Subcutaneous abdominal adipose tissue (tissue), 5 donors: ENCODE data around the gene RIPPLY3.
"Not testable (repeated sequence)": the region's sequence is repeated elsewhere in the genome, so short reads cannot be mapped to it uniquely, and the experiment has no call there.

Experiments used
- H3K27ac ChIP-seq: one replicate; pipeline ENCODE4 v1.7.0; 2013; ENCODE audit warnings: low read depth, mild to moderate bottlenecking, inconsistent platforms, low read length, moderate library complexity
- H3K27me3 ChIP-seq, 5 donors: one replicate each; pipeline ENCODE4 v1.7.0; 2013; ENCODE audit warnings: low read length in 5 of 5, inconsistent platforms in 1 of 5; ENCODE audit not compliant: control insufficient read depth in 5 of 5, insufficient read depth in 4 of 5
- H3K36me3 ChIP-seq, 5 donors: one replicate each; pipeline ENCODE4 v1.7.0; 2013; ENCODE audit warnings: low read length in 5 of 5; ENCODE audit not compliant: control insufficient read depth in 5 of 5, insufficient read depth in 5 of 5
- H3K4me1 ChIP-seq, 5 donors: one replicate each; pipeline ENCODE4 v1.7.0; 2013; ENCODE audit warnings: low read length in 5 of 5, mild to moderate bottlenecking in 3 of 5, moderate library complexity in 1 of 5; ENCODE audit not compliant: control insufficient read depth in 5 of 5, insufficient read depth in 5 of 5
- H3K4me3 ChIP-seq, 5 donors: one replicate each; pipeline ENCODE4 v1.7.0; 2013; ENCODE audit warnings: low read length in 5 of 5, low read depth in 1 of 5
- H3K9ac ChIP-seq, 5 donors: one replicate each; pipeline ENCODE4 v1.7.0; 2013; ENCODE audit warnings: low read length in 5 of 5, mild to moderate bottlenecking in 4 of 5, moderate library complexity in 3 of 5
- H3K9me3 ChIP-seq, 5 donors: one replicate each; pipeline ENCODE4 v1.7.0; 2013; ENCODE audit warnings: low read length in 5 of 5; ENCODE audit not compliant: control insufficient read depth in 5 of 5
- donor health status: healthy.
- donor health status: healthy.
- donor health status: healthy.
- donor health status: healthy.
- donor health status: healthy.

RIPPLY3 gene

GRCh38 chr21:36994501-36995158 is 11.9 kb upstream of the RIPPLY3 start:
- H3K4me1 ChIP-seq = peaks cover 0 to 10% (median 6%) of the 10 kb centered on the region in 5 donors
- H3K9ac ChIP-seq = no peak overlapping the region
- H3K27ac ChIP-seq = no peak overlapping the region
- peaks cover 0 to 2% (median 0%) of the 10 kb centered on the region in 5 donors for H3K9me3 ChIP-seq
- H3K36me3 ChIP-seq = no peaks in the 10 kb centered on the region
- peak overlapping the region in 1 of 5 donors; percentile 8 for H3K4me3 ChIP-seq
- peaks cover 0 to 9% (median 0%) of the 10 kb centered on the region in 5 donors for H3K27me3 ChIP-seq

DNA sequence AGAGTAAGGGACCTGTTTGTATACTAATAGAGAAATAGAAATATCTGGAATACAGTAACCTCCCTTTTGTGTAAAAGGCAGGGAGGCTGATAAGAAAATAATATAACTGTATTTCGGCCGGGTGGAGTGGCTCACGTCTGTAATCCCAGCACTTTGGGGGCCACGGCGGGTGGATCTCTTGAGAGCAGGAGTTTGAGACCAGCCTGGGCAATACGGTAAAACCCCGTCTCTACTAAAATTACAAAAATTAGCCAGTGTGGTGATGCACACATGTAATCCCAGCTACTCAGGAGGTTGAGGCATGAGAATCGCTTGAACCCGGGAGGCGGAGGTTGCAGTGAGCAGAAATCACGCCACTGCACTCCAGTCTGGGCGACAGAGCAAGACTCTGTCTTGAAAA is 11.2 kb upstream of the RIPPLY3 start:
- H3K27me3 ChIP-seq, H3K4me1 ChIP-seq, H3K36me3 ChIP-seq, H3K9me3 ChIP-seq, H3K4me3 ChIP-seq, H3K9ac ChIP-seq, H3K27ac ChIP-seq: not testable (repeated sequence)

DNA sequence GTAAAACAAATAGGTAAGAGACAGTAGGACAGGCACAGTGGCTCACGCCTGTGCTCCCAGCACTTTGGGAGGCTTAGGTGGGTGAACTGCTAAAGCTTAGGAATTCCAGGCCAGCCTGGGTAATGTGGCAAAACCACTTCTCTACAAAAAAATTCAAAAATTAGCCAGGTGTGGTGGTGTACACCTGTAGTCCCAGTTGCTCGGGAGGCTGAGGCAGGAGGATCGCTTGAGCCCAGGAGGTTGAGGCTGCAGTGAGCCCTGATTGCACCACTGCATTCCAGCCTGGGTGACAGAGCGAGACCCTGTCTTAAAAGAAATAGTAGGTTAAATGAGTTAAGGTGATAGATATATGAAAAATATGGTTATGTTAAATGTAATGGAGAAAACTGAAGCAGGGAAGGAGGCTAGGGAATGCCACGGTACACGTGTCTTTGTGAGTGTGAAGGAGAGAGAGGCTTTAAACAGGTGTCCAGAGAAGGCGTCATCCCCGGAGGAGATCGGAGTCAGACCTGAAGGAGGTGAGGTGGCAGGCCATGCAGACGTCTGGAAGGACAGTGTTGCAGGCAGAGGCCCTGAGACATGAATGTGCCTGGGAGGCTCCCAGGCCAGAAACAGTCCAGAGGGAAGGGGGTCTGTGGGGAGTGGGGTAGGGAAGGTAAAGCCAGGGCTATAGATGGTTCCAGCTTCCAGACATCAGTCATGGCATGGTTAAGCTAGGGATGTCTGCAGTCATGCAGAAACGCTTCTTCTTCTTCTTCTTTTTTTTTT is 7.2 kb upstream of the RIPPLY3 start:
- H3K27me3 ChIP-seq = peaks cover 0 to 5% (median 0%) of the 10 kb centered on the region in 5 donors
- H3K4me1 ChIP-seq = peaks cover 0 to 4% (median 0%) of the 10 kb centered on the region in 5 donors
- H3K27ac ChIP-seq = no peak overlapping the region
- no peak overlapping the region for H3K4me3 ChIP-seq
- H3K9me3 ChIP-seq = peaks cover 0 to 2% (median 0%) of the 10 kb centered on the region in 5 donors
- no peaks in the 10 kb centered on the region for H3K36me3 ChIP-seq
- H3K9ac ChIP-seq = no peak overlapping the region

DNA sequence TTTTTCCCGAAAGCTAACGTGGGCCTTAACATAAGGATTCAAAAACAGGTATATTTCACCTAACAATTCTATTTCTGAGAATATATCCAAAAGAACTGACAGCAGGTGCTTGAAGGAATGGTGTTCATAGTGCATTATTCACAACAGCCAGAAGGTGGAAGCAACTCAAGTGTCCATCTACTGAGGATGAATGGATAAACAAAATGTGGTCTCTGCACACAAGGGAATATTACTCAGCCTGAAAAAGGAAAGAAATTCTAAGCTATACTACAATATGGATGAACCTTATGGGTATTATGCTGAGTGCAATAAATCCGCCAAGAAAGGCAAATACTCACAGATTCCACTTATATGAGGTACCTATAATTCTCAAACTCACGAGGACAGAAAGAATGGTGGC is 6.1 kb upstream of the RIPPLY3 start:
- Histone ChIP-seq H3K36me3 (no peaks in the 10 kb centered on the region), H3K27ac (no peak overlapping the region), H3K4me3 (no peak overlapping the region), H3K4me1 (peaks cover 0 to 4% (median 0%) of the 10 kb centered on the region in 5 donors), H3K9ac (no peak overlapping the region), H3K9me3 (no peaks in the 10 kb centered on the region), H3K27me3 (no peaks in the 10 kb centered on the region)

DNA sequence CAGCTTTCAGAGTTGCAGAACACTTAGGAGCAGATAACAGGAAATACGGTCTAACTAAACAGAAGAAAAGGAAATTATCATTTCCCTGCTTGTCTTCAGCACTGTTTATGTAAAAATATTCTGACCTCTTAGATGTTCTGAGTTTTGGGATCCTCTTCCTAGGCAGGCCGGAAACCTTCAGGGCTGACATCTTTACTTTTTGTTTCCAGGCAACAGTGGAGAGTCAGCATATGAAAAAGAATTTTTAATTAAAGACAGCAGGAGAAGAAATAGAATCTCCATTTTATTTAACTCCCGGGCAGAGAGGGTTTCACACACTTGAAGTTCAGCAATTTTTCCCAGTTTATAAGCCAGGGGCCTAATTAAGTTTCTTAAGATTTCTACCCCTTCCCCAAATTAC is 5.1 kb upstream of the RIPPLY3 start:
- no peak overlapping the region for H3K27ac ChIP-seq
- no peak overlapping the region for H3K9ac ChIP-seq
- peaks cover 0 to 9% (median 6%) of the 10 kb centered on the region in 5 donors for H3K4me1 ChIP-seq
- no peak overlapping the region for H3K4me3 ChIP-seq
- H3K36me3 ChIP-seq = no peaks in the 10 kb centered on the region
- no peaks in the 10 kb centered on the region for H3K9me3 ChIP-seq
- peaks cover 3 to 8% (median 6%) of the 10 kb centered on the region in 5 donors for H3K27me3 ChIP-seq

DNA sequence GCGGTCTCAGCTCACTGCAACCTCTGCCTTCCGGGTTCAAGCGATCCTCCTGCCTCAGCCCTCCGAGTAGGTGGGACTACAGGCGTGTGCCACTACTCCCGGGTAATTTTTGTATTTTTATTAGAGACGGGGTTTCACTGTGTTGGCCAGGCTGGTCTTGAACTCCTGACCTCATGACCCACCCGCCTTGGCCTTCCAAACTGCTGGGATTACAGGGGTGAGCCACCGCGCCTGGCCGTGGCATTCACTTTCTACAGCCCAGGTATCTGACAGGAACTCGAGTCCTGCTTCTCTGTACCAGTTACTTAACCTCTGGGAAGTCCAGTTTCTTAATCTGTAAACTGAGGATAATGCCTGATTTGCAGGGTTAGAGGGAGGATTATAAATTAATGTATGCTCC is 3.7 kb upstream of the RIPPLY3 start:
- not testable (repeated sequence) for H3K9me3 ChIP-seq, H3K4me3 ChIP-seq, H3K9ac ChIP-seq, H3K27ac ChIP-seq, H3K36me3 ChIP-seq
- Histone ChIP-seq H3K27me3 (peaks cover 8 to 18% (median 14%) of the 10 kb centered on the region in 5 donors), H3K4me1 (peaks cover 2 to 14% (median 13%) of the 10 kb centered on the region in 5 donors)

DNA sequence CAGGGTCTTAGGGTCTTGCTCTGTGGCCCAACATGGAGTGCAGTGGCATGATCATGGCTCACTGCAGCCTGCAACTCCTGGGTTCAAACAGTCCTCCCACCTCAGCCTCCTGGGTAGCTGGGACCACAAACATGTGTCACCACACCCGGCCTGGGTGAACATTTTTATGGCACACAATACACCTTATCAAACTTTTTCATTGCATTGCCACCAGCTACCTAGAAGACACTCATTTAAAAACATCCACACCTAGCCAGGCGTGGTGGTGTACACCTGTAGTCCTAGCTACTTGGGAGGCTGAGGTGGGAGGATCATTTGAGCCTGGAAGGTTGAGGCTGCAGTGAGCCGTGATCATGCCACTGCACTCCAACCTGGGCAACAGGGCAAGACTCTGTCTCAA is 2.6 kb upstream of the RIPPLY3 start:
- peaks cover 2 to 14% (median 13%) of the 10 kb centered on the region in 5 donors for H3K4me1 ChIP-seq
- not testable (repeated sequence) for H3K9ac ChIP-seq, H3K27ac ChIP-seq, H3K36me3 ChIP-seq, H3K4me3 ChIP-seq, H3K9me3 ChIP-seq
- H3K27me3 ChIP-seq = peaks cover 8 to 20% (median 19%) of the 10 kb centered on the region in 5 donors

DNA sequence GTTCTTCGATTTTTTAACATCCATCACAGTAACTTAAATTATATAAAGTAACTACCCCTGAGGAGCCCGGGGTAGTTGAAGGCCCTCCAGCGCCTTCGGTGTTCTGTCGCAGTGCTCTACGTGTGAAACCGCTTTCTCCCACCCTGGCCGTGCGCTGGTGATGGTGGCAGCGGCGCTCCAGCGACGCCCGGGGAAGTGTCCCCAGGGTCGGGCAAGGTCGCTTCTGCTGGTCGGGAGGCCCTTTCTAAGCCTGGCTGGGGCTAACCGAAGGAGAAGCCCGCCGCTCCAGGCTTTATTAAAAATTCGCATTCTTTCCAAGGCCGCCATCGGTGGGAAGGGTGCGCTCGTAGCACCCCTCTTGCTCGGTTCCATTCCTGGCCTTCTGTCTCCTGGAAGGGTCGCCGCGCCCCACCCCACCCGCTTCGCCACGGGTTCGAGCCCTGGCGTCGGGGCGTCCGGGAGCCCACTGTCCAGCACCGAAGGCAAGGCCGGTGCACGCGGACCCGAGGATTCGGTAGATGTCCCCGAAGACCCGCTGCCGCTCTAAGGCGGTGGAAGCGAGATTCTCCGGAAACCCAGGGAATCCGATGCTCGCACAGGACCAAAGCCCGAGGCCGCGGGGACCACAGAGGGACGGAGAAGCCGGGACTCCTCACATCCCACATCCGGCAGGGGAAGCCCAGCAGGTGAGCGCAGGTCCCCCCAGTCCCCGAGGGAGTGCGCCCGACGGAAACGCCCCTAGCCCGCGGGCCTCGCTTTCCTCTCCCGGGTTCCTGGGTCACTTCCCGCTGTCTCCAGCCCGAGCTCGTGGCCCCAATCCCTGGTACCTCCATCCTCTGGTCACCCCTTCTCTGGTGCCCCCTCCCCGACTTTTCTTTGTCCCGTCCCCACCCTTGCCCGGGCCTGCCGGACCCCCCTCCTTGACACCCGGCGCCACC is 685 bp upstream of the RIPPLY3 start:
- Histone ChIP-seq H3K36me3 (no peaks in the 10 kb centered on the region), H3K9ac (no peak overlapping the region), H3K4me3 (peak overlapping the region in 3 of 5 donors; percentile 20 to 63 (median 47)), H3K27ac (no peak overlapping the region), H3K27me3 (peaks cover 8 to 20% (median 19%) of the 10 kb centered on the region in 5 donors), H3K9me3 (no peaks in the 10 kb centered on the region), H3K4me1 (peaks cover 2 to 23% (median 22%) of the 10 kb centered on the region in 5 donors)

- Histone ChIP-seq H3K36me3 (no peaks in the 10 kb centered on the region), H3K9ac (no peak overlapping the region), H3K27me3 (peaks cover 8 to 24% (median 19%) of the 10 kb centered on the region in 5 donors), H3K4me3 (no peak overlapping the region), H3K9me3 (no peaks in the 10 kb centered on the region), H3K27ac (no peak overlapping the region), H3K4me1 (peaks cover 2 to 23% (median 20%) of the 10 kb centered on the region in 5 donors)
Observed at GRCh38 chr21:37008724-37009123, 2.2 kb downstream of the RIPPLY3 start.
